Measurements from ENCODE around the gene SLC38A10. TPM values are rescaled to one million over a fixed set of nuclear protein-coding genes. Genes with fewer than 3 reads are reported as not detected.
A peak's percentile ranks its signal among the peaks of the same experiment; 100 is the strongest.

The SLC38A10 gene
- total RNA-seq, 1 donor from 2014 or later: 12.3 TPM

DNA sequence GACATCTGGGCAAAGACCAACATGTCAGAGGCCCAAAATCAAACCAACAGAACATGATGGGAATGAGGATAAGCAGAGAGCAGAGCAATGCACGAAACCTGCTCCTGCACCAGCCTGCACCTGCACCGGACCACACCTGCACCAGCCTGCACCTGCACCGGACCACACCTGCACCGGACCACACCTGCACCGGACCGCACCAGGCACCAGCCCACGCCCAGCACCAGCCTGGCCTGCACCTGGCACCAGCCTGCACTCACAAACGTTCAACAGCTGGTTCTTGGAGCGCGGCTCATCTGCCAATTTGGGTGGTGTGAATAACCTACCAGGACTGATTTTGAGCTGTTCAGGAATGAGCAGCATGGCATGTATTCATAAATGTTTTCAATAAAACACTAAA is 90.5 kb downstream of the SLC38A10 start:
- no peak for DNase-seq

DNA sequence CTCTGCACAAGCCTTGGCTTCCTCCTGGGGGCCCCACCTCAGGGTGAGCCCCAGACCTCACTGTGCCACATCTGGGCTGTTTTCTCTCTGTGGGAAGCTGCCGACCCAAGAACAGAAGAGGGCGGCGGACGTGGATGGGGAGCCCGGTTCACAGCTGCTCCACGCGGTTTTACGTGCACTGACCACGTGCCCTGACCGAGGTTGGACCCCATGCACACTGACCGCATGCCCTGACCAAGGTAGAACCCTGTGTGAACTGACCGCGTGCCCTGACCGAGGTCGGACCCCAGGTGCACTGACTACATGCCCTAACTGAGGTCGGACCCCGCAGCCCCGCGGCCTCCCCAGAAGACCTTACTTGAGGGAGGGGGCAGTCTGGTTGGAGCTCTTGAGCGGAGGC is 92.0 kb downstream of the SLC38A10 start:
- no peak for DNase-seq

DNA sequence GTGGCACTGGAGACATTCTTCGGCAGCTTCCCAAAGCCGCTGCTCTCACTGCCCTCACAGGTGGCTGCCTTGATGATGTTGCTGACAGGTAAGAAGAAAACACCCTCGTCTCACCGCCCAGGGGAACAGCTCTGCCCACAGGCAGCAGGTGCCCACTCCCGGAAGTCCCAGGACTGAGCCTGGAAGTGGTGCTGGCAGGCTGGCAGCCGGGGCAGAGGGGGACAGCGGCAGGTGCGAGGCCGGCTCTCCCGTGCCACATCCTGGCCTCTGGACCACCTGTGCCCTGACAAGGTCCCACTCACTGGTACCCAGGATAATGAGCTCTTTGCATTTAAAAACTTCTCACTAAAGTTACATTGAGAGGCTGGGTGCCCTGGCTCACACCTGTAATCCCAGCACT is 92.8 kb downstream of the SLC38A10 start:
- DNase-seq: no peak

DNA sequence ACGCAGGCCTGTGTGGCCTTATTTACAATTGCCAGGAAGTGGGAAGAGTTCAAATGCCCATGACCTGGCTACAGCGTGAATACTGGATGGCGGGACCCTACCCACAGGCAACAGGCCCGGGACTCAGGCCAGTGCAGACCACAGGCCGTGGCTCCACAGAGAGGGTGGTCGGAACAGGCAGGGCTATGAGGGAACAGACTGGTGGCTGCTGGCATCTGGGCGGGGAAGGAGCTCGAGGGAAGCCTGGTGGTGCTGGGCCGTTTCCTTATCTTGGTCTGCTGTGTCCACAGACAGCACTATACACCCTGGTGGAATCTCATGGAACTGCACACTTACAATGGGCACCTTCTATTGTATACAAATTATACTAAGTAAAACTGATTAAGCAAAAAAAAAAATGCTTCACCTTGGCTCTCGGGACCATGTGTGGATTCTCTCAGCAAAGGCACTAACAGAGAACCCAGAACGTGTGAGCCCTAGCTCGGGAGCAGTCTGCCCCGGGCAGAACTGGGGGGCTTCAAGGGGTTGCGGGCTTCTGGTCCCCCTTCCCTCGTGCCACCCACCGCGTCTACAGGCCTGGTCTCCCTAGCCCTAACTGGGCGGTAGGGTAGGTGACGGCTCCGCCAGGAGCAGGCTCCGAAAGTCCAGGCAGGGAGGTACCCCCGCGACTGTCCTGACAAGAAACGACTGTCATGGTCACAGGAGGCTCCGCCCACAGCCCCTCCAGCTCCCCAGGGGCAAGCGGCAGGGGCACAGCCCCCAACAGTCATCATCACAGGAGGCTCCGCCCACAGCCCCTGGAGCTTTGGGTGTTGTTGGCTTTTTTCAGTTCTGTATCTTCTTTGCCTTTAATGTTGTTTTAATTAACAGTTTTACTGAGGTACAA is 94.2 kb downstream of the SLC38A10 start:
- DNase-seq: peak; percentile 32

DNA sequence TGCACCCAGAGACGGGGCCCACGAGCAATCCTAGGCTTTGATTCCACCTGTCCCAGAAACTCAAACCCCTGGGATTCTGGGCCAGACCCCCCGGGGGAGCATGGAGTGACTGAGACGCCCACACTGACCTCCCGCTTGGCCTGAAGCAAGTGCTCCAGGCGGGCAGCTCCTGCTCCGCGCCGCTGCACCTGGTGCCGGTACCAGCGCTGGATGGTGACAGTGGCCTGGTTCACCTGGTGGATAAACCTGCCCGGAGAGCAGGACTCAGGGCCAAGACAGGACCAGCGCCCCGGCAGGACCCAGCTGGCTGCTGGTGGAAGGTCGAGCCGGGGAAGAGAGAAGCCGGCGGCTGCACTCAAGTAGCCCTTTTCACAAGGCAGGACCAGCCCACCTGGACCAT is 94.9 kb downstream of the SLC38A10 start:
- no peak for DNase-seq

DNA sequence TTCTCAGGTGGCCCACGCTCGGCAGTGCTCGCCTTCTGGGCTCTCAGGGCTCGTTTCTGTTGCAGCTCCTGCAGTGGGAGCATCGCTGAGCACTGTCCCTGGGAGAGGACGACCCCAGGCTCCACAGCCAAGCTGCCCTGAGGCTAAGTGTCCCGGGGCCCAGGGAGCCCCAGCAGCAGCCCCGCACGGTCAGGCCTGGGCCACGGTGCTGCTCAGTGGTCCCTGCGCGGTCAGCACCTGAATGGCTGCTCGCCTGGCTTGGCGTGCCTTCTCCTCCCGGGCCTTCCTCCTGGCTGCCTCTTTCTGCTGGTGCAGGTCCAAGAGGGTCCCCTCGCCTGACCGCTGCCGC is 95.7 kb downstream of the SLC38A10 start:
- no peak for DNase-seq

DNA sequence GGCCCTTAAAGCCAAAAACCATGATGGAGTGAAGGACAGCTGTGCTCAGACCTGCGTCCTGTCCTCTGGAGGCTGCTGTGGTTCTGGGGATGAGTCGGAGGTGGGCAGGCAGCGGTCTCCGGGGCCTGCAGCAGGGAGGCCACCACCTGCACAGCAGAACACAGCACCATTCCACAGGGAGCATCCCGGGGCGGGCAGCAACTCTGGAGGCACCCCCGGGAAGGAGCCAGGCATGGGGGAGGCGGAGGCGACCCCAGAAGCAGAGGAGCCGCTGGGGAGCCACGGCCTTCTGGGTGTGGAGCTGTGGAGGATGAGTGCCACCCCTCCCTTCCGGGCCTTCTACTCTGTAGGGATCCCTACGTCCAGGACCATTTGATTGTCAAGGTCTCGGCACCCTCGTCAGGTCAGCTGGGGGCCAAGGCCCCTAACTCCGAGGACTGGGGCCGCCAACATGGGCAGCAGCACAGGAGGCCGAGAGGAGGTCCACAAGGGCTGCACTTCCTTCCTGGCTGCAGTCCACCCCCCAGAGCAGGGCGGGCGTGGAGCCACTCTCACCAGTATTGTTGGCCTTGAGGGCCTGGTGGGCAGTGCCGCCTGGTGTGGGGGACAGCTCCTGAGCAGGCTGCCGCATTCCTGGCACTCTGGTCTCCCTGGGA is 96.2 kb downstream of the SLC38A10 start:
- no peak for DNase-seq

DNA sequence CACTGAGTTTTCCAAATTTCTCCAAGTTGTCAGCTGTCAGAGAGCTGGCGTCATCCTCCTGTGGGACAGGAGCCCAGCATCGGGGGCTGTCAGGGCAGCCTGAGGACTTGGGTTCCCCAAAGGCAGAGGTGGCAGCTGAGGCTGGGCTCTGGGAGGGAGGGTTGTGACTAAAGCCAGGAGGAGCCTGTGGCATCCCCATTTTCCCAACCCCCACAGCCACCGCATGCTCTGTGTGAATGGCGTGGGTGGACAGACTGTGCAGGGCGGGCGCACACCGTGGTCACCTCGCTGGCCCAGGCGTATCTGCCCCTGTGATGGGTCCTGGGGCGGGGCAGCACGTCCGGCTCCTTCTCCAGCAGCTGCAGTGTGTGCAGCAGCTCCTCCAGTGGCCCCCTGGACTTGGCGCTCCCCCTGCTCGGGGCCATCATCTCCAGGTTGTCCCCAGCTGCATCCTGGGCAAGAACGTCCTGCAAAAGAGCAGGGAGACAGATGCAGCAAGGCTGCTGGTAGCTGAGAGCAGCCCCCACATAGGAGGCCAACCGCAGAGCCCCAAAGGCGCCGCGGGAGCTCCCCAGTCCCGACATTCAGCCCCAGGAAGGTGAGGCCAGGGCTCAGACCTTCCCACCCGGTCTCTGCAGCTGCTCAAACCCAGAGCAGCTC is 97.1 kb downstream of the SLC38A10 start:
- no peak for DNase-seq

DNA sequence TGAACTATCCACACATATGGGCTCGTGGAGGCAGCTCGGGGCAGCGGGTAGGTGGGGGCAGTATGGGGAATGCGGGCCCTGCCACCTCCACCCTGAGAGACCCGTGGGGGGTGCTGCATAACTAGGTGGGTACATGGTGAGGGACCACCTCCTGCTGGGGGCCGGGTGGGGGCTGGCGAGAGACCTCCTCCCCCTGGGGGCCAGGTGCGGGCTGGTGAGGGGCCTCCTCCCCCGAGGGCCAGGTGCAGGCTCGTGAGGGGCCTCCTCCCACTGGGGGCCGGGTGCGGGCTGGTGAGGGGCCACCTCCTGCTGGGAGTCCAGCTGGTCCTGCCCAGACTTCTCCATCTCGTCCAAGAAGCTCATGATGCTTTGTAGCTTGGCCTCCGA is 97.7 kb downstream of the SLC38A10 start:
- no peak for DNase-seq

DNA sequence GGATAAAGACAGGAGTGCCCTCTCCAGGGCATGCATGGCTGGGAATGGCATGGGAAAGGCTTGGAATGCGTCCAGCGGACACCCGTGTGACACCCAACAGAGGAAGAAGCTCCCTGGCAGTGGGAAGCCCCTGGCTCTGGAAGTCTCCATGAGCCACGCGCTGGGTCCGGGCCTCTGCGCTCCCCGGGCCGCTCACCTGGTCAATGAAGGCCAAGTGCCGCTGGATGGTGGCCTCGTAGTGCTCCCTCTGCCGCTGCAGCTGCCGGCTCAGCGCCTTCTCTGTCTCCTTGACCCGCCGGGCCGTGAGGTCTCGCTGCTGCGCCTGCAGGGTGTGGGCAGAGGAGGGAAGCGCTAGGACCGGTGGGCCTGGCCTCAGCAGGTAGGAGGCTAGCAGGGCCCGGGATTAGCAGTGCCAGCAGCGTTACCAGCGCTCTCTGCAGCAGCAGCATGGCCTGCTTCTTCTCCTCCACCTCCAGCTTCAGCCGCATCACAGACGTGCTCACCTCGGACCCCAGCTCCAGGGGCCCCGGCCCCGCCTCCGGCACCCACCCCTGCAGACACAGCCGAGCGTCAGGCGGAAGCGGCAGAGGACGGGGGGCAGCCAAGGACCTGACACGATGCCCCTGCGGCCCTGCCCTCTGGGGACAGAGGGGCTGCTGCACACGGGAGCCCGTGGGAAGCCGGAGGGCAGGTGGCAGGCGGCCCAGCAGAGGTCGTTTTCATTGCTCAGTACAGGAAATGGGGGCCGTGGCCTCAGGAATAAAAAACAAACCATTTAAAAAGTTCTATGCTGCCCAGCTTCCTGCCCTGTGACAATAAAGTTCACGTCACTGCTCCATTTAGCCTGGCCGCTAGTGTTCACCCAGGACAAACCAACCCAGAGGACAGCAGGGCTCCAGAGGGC is 98.3 kb downstream of the SLC38A10 start:
- no peak for DNase-seq

DNA sequence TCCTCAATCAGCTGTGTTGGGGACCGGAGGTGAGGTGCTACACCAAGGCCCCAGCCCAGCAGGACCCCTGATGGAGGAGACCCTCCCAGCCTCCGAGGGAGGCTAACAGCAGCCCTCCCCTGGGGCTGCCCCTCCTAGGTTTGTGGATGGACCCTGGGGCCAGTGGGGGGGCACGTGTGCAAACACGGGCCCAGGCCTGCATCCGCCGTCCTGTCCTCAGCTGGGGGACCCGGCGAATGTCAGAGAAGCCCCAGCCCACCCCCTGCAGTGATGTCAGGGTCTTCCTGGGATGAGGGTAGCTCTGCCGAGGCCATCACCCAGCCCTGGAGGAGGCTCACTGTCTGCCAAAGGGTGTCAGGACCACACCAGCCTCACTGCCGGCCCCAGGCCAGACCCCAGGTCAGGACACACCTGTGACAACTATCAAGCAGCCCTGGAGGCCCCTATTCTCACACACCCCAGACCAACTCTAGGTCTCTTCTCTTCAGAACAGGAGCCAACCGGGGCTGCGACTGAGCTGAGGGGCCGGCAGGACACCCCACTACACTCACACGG is 99.1 kb downstream of the SLC38A10 start:
- no peak for DNase-seq

Other genes with a start within 250 kb of the SLC38A10 start
- not detected for gene PVALEF, start 129.8 kb downstream of the SLC38A10 start, total RNA-seq
- gene AATK, start 129.1 kb downstream of the SLC38A10 start, total RNA-seq: 10.1 TPM
- gene CEP131, start 72.3 kb downstream of the SLC38A10 start, total RNA-seq: 10.5 TPM
- gene TEPSIN, start 56.3 kb downstream of the SLC38A10 start, total RNA-seq: 8.1 TPM
- 7.8 TPM for gene NDUFAF8, start 56.0 kb downstream of the SLC38A10 start, total RNA-seq
- gene BAHCC1, start 100.2 kb upstream of the SLC38A10 start, total RNA-seq: 7.6 TPM
- 3,469 TPM for gene ACTG1, start 217.5 kb upstream of the SLC38A10 start, total RNA-seq
- gene FSCN2, start 233.1 kb upstream of the SLC38A10 start, total RNA-seq: 5.6 TPM

All from occipital lobe (tissue), 2 donors.